Renal cortical epithelial cell (primary cell): ENCODE data around the gene GCN1. TPM values are rescaled to one million over a fixed set of nuclear protein-coding genes. Genes with fewer than 3 reads are reported as not detected.
"Not testable (repeated sequence)": the region's sequence is repeated elsewhere in the genome, so short reads cannot be mapped to it uniquely, and the experiment has no call there.

ENCODE experiments used
- DNase-seq: peaks from one replicate; pipeline ENCODE4 v3.0.0-alpha.2; 2011; ENCODE audit warnings: low read depth
- total RNA-seq: library from RNA; depleted of rRNA; stranded (reverse); fragments of >200 nt; gene quantifications from 2 replicates; pipeline ENCODE4 v1.2.3, GENCODE V29; 2014

The GCN1 gene
- total RNA-seq, 1 donor from 2014 or later = 216 TPM

DNA sequence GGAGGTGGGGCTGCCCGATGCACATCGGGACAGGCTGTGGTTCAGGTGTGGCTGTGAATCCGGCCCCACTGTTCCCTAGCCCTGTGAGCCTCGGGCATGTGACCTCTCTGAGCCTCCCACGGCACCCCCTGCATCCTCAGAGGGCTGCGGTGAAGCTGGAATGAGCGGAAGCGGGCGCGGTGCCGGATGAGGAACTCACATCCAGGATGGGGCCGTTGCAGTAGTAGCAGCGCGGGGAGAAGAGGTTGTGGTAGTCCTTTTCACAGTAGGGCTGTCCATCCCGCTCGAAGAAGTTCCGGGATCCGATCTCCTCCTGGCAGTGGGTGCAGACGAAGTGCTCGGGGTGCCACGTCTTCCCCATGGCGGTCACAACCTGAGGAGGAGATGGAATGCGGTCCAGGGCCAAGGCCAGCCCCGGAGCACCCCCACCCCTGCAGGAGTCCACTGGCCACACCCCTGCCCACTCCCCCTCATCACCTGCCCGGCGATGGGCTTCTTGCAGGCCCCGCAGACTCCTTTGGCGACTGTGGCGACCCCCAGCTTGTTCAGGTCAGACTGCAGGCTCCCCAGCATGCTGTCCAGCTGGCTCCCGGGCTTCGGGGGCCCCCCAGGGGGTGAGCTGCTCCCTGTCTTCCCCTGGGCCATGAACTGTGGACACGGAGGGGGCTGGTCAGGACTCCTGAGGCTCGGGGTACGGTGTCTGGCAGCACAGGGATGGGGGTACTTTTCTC lies 20.3 kb upstream of the GCN1 start:
- no peak for DNase-seq

DNA sequence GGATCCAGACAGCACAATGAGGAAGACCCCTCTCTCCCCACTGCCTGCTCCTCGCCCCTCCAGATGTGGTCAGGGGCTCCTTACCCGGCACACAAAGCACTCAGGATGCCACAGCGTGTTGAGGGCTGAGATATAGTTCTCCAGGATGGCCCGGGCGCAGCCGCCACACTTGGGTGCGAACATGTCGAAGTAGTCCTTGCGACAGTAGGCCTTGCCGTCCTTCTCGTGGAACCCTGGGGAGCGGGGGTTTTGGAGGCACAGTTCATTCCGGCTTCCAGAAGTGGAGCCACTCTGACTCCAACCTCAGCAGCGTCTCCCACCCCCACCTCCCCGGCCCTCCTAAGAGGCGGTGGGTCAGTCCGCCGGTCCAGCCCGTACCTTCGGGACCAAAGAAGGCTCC lies 19.2 kb upstream of the GCN1 start:
- DNase-seq = no peak

DNA sequence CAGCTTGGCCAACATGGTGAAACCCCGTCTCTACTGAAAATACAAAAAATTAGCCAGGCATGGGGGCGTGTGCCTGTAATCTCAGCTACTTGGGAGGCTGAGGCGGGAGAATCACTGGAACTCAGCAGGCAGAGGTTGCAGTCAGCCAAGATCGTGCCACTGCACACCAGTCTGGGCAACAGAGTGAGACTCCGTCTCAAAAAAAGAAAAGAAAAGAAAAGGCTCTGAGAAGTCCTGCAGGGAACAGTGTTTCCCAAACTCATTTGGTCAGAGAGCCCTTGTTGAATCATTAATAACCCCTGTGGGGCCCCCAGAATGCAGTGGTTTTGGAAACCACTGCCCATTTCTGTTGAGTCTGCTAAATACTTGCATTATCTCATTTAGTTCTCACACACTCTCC lies 18.7 kb upstream of the GCN1 start:
- not testable (repeated sequence) for DNase-seq

DNA sequence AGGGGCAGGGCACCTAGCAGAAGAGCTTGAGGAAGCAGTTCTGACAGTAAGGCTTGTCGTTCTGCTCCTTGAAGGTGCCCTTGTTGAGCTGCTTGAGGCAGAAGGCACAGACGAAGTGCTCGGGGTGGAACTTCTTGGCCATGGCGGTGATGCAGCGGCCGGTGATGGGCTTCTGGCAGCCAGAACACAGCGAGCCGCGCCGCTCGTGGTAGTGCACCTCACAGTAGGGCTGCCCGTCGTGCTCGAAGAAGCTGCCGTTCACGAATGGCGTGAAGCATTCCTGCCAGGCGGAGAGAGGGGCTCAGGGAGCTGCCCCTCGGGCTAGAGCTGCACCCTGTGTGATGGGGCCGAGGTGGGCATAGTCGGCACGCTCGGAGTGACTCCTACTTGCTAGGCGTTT lies 17.8 kb upstream of the GCN1 start:
- no peak for DNase-seq

DNA sequence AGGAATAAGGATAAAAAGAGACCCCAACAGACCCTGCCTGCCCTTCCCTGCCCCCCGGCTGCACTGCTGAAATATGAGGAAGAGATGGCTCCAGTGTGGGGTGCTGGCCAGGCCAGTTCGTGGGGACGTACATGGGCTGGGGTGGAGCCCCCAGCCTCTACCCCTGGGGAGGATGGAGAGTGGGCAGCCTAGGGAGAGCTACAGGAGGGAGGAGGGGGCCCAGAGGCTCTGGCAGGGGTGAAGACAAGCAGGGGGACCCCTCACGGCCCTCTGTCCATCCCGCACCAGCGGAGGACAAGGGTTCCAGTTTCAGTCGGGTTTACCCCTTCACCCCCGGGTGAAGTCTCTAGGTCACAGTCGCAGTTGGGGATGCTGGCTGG lies 17.4 kb upstream of the GCN1 start:
- no peak for DNase-seq

DNA sequence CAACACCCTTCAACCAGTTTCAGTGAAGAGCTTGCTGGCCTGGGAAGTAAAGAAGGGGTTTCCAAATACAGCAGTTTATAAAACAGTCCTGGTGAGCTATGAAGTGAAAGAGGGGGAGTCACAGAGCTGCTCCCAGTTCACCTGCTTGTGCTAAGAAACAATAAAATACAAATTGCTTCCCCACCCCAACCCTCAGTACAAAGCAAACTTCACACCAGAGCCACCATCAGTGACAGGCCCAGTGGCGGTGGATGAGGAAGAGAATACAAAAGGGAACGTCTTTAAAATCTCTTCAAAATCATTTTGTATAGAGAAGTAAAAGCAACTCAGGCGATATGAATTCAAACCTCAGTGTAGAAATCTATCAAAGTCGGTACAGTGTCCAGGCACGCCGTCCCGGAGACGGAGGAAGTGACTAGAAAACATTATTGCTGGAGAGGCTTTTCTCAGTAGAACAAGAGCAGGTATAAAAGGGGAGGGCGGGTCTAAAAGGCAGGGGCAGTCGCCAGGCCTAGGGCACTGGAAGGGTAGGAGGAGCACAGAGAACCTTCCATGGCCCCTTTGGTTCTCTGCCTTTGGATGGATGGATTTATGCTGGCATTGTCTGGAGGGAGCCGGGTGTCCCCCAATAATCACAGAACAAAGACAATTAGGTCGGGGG lies 16.9 kb upstream of the GCN1 start:
- DNase-seq = no peak

DNA sequence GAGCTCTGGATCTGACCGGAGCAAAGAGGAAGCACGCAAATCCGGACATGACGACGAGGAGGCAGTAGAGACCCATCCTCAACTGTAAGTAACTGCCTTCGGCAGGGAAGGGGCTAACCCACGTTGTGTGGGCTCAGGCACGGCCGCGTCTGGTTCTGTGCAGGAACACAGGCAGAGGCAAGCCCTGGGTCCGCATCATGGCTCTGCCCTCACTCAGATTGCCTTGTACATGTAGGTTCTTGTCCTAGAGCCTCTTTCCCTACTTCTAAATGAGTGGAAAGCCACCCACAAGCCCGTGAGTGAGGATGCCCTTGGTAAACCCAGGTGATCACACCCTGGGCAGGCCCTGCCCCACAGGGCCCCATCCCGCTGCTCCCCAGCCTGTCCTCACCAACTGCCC lies 15.3 kb upstream of the GCN1 start:
- no peak for DNase-seq

DNA sequence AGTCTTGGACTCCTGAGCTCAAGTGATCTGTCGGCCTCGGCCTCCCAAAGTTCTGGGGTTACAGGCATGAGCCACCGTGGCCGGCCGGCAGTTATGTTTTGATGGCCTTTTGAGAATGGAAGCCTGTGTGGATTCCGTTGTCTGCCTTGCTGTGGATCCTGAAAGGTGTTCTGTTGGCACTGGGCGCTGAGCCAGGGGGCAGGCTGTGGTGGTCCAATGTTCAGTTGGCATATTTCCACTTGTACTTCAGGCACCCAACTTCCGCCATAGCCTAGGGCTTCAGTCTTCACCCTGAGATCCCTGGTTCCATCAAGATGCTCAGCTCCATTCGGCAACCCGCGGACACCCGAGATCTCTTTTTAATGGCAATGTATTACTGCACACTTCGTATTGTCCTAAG lies 12.7 kb upstream of the GCN1 start:
- no peak for DNase-seq

DNA sequence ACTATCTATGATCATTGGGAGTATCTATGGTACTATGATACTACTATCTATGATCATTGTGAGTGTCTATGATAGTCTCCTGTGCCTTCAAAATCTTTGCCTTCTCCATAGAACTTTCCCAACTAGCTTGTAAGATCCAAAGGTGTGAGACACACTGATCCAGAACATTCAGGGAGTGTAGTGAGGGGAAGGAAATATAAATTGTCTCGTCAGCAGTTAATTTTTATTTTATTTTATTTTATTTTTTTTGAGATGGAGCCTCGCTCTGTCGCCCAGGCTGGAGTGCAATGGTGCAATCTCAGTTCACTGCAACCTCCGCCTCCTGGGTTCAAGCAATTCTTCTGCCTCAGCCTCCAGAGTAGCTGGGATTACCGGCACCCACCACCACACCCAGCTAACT lies 12.3 kb upstream of the GCN1 start:
- not testable (repeated sequence) for DNase-seq

DNA sequence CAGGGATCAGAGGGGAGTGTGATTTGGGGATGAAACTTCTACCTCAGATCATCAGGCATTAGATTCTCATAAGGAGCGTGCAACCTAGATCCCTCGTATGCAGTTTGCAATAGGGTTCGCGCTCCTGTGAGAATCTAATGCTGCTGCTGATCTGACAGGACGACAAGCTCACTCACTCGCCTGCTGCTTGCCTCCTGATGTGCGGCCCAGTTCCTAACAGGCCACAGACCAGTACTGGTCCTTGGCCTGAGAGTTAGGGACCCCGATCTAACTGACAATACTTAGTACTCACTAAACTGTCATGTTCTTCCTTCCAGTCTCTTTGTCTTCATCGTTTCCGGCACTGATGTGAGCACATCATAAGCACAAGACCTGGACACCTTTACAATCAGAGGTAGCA lies 11.7 kb upstream of the GCN1 start:
- DNase-seq = no peak

DNA sequence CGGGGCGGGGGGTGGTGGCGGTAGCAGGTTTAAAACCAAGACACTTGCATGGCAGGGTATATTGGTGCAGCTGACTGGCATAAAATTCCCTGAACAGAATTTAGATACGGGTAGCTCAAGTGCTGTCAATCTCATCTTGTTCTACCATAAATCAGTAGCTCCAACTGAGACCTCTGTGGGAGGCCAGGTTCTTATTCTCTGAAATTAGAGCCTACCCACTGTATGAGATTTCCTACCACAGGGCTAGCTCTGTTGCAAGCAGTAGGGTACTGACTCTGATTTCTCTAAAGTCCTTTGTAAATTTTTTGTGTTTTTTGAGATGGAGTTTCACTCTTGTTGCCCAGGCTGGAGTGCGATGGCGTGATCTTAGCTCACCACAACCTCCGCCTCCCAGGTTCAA lies 9.7 kb upstream of the GCN1 start:
- DNase-seq = no peak

DNA sequence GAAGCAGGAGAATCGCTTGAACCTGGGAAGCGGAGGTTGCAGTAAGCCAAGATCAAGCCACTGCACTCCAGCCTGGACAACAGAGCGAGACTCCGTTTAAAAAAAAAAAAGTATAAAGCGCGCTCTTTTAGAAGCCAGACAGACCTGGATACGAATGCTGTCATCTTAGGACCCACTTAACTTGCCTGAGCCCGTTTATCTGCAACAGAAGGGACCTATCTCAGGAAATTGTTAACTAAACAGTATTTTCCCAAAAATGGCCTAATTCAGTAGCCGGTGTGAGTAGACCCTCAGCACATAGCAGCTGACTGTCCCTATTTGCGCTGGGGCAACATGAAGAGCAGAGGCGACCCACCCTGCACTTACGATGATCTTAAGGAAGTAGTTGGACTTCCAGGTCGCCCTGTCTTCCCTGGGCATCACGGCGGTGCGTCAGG lies 5.9 kb upstream of the GCN1 start:
- DNase-seq = no peak

DNA sequence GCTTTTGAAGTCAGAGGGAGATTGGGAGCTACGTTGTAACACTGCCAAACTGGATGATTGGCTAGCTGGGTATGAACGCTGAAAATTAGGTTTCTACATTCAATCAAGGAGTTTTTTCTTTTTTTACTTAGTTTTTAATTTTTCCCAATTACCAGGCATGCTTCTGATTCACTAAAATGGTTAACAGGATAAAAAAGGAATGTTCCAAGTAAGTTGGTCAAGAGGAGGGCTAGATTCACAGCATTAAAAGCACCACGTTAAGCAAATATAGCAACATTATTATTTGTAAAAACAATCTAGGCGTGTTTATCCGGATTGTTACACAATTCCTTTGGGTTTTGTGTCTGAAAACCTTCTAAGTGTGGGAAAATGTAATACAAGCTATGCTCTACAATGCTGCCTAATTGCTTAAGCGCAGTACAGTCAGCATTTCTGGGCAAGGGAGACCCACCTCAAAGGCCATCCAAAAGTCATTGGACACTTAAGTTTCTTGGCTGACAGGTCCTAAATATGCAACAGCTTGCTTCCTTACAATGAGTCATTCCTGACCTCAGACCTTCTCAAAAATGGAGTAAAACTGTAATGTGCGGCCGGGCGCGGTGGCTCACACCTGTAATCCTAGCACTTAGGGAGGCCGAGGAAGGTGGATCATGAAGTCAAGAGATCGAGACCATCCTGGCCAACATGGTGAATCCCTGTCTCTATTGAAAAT lies 5.2 kb upstream of the GCN1 start:
- DNase-seq = peak; percentile 82

DNA sequence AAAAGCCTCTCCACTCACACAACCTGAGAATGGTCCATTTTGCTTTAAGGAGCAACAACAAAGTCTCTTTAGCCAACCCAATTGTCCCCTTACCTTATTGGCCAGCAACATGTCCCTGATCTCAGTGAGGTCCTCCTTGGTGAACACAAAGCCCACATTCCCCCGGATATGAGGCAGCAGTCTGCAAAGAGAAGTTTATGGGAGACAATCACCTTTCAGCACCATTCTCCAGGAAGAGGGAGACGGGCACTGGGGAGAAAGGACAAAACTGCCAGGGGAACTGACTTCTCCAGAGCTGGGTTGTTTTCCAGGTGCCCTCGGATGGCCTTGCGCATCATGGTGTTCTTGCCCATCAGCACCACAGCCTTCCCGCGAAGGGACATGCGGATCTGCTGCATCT lies 4.5 kb upstream of the GCN1 start:
- DNase-seq = no peak

DNA sequence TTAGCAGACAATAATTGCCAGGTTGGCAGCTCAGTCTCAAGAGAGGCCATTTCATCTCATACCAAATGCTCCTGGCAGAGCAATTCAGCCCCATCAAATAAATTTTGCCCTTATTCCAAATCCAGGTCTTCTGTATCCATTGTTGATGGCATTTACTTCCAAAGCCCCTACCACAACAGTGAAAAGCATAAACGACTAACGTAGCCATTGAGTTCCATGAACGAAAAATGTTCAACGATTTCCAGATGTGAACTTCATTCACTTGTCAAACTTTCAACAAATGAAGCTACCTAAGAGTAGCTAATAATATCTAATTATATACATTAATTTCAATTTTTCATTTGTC lies 3.0 kb upstream of the GCN1 start:
- DNase-seq = no peak

DNA sequence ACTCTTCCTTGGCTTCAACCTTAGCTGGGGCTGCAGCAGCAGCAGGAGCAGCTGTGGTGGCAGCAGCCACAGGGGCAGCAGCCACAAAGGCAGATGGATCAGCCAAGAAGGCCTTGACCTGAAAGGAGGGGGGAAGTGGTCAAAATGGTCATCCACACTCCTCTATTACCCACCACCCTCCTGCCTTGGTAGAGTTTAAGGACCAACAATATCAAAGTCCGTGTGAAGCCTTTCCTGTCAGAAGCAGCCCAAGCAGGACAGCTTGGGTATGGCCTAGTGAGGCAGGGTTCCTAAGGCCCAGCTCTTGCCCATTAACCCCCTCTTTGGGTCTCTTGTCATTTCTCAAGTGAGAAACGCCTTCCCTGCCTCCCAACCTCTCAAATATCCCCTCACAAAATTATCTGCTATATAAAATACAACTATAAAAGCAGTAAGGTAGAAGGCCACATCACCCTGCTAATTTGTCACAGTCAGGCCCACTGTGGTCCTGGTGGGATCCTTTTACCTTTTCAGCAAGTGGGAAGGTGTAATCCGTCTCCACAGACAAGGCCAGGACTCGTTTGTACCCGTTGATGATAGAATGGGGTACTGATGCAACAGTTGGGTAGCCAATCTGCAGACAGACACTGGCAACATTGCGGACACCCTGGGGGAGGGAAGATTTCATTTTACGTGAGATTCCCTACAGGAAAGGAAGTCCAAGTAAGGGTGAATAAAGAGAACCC lies 2.5 kb upstream of the GCN1 start:
- DNase-seq = not testable (repeated sequence)

DNA sequence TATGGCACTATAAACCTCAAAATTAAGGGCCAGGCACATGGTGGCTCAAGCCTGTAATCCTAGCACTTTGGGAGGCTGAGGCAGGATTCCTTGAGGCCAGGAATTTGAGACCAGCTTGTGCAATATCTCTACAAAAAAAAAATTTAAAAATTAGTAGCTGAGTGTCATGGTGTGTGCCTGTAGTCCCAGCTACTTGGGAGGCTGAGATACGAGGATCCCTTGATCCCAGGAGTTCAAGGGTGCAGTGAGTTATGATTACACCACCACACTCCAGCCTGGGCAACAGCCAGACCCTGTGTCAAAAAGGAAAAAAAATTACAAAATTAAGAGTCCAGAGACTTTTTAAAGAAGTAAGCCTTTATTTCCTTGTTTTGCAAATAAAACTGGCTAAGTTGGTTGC lies 1.8 kb upstream of the GCN1 start:
- DNase-seq = no peak

DNA sequence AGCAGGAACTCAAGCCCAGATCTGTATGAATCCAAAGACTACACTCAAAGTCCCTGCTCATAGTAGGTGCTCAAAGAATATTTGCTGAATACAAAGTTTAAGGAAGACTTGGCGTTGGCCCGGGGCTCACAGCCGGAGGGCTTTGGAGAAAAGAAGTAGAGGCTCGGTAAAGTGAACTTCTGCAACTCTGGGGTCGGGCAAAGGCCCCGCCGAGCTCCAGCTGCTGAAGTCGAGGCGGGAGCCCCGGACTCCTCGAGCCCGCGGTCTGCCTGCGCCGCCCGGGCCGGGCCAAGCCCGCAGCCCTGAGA lies 335 bp downstream of the GCN1 start:
- no peak for DNase-seq

DNA sequence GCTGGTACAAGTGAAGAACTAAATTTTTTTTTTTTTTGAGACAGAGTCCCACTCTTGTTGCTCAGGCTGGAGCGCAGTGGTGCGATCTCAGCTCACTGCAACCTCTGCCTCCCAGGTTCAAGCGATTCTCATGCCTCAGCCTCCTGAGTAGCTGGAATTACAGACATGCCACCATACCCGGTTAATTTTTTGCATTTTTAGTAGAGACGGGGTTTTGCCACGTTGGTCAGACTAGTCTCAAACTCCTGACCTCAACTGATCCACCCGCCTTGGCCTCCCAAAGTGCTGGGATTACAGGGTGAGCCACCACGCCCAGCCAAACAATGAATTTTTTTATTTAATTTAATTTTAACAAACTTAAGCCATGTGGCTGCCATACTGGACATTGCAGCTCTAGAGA lies 1.2 kb downstream of the GCN1 start:
- DNase-seq = not testable (repeated sequence)

DNA sequence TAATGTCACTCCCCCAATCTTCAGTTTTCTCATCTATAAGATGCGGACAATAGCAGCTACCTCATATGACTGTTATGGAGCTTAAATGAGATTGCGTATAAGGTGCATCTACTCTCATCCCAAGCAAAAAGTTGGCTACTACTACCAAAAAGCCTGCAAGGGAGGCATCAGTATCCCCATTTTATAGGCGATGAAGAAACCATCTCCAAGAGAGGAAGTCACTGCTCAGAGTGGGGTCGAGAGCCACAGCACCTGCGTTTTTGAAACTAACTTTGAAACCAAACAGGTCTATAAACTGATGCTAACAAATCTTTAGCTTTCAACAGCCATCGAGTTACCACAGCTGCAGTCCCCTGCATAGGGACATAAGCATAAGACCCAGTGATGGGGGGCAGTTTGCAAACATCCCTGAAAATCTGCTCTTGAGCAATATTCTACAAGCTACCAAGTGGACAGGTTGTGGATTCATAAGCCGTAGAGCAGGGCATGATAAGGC lies 3.5 kb downstream of the GCN1 start:
- DNase-seq = no peak

DNA sequence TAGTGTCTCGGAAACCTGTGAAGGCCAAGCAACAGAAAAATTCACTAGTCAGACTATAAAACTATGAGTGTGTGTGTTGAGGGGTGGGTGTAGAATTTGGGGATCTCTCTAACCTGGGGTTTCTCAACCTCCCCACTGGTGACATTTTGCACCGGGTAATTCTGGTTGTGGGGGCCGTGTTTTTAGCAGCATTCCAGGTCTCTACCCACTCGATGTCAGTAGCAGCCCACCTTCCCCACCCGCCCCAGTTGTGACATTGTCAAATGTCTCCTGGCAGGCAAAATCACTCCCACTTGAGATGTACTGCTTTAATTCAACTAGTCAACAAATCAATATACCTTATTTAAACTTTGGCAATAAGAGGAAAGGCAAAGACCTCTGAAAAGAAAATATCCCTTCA lies 4.1 kb downstream of the GCN1 start:
- DNase-seq = no peak

DNA sequence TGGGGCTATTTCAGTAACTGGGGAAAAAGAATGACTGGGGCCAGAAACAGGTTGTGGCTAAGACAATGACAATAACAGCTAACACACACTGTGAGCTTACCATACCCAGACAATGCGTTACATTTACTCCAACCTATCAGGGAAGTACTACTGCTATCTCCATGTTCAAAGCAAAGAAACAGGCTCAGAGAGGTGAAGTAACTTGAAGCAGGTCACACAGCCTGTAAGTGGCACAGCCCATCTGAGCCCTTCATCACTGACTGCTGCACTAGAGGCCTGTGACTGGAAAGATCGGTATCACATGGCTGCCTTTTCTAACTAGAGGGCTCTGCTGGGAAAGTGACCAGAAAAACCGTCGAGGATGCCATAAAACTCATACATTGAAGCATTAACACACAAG lies 7.9 kb downstream of the GCN1 start:
- DNase-seq = no peak

DNA sequence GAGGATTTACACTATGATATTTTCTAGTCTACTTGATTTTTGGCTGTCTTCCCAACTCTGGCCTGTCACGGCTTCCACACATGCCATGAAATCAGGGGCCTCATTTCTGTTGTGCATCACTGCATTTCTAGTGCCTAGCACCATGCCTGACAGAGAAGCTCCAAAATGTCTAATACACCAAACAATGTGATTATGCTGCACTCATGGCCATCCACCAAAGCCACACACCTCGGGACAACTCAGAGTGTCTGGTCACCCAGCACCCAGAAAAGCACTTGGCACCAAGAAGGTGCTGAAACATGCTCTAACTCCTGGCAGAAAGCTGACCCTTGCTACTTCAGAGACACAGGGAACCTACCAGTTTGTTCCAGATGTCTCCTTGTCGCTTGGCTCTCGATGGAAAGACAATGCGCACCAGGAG lies 11.3 kb downstream of the GCN1 start:
- DNase-seq = peak; percentile 60
